HG03066 (cell line): ENCODE data around the gene TRPC6.

Experiments used
- ATAC-seq: cut with Tn5 transposase; IDR thresholded peaks from one replicate; pipeline ENCODE4 v1.9.1; 2021; ENCODE audit warnings: low read depth; ENCODE audit not compliant: unreplicated experiment

Gene TRPC6

DNA sequence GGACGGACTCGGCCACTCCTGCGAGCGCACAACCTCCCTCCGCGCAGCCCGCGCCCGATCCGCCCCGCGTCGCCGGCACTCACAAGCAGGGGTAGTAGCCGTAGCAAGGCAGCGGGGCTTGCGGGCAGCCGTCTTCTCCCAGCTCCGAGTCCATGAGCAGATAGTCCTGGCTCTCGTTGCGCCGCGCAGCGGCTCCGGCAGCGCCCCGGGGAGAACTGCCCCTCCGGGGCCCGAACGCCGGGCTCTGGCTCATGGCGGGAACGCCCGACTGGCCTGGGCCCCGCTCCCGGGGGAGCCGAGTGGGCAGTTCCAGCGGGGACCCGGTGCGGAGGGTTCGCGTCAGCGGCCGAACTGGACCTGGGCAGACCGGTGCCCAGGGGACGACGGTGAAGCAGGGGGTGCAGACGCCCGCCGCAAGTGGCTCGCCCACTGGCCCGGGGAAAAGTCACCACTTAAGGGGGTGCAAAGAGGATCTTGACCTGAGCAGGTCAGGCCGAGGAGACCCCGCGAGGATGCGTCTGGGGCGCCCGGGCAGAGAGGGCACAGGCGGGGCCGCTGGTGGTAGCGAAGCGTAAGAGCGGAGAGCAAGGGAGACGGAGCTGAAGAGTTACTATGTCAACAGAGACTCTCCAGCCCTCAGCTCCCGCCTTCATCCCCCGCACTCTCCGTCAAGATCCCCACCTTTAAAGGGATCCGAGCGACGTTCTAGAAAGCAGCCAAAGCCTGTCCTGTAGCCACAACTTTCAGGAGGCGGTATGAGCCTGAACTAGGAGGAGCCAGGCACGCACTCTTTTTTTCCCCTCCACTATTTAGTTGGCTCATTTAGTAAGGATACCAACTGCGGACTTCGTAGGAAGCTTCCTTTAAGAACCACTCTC, at the start of gene TRPC6:
Gene TRPC6, minus strand, starts transcription at position 757 of the 878 bp plus-strand sequence. Its CDS starts 504 bp downstream, at position 253.
- no peak for ATAC-seq

DNA sequence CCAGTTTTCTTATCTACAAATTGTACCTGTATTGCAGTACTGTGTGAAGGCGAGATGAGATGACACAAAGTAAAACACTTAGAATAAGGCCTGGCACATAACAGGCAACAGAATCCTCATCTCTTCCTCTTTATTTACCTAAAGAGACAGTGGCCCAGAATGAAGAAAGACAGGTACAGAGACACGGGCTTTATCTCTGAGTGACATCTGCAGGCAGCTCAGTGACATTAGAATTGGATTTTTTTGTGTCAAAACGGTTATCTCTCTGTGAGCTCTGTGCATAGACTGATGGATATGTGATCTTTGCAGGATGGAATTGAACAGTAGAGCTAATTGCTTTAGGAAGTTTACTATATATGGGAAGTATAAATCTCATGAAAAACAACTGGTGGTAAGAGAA, 36.2 kb upstream of the TRPC6 start:
- ATAC-seq, result no peak

DNA sequence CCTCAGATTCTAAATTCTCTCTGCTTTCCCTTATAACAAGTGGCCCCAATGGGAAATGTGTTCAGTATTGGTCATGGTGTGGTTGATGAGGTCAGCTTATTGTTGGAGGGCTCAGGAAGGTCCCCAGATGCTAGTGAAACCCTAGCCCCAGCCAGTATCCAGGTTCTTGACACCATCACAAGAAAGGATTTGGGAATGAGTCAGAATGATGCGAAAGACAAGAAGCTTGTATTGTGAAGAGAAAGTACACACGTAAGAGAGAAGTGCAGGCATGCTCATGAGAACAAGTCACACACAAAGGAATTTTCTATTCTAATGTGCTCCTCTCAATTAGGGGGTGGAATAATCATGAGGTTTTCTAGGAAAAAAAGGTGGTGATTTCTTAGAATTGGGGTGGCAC, 34.9 kb upstream of the TRPC6 start:
- no peak for ATAC-seq

DNA sequence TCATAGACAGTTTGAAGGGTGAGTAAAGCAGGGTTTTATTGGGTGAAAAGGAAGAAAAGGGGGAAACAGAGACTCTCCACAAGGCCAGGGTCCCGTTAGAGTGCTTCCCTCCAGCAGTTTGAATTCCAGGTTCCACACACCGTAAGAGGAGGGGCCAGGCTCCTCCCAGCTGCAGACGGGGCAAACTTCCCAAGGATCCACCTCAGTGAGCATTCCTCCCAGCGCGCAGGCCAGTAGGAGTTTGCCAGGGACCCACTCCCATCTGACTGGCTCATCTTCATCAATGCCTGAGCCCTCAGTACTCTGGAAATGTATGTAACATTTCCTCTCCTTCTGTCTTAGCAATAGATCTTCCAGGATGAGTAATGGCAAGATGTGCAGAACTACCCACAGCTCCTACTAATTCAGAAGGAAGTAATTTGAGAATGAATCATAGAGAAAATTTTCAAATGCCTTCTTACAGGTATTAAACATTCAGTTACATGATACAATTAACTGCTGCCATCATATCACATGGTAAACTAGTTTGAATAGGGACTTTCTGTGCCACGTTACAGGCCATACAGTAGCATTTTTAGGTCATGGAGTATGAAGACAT, 34.0 kb upstream of the TRPC6 start:
- ATAC-seq, result no peak

DNA sequence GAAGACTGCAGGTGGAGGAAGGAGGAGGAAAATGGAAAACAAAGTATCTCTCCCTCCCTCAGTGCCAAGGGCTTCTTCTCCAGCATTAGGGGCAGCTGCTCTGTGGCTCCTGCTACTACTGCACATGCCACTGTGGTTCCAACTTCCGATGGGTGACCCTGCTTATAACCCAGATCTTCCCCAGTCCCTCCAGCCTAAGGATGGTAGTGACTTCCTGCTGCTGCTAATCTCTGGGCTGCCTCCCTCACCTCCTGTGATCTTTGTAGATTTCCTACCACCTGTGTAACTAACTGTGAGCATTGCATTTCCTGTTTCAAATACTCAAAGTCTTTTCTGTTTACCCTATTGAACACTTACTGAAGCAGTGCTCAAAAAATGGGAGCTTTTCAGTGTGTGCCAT, 28.7 kb upstream of the TRPC6 start:
- no peak for ATAC-seq

DNA sequence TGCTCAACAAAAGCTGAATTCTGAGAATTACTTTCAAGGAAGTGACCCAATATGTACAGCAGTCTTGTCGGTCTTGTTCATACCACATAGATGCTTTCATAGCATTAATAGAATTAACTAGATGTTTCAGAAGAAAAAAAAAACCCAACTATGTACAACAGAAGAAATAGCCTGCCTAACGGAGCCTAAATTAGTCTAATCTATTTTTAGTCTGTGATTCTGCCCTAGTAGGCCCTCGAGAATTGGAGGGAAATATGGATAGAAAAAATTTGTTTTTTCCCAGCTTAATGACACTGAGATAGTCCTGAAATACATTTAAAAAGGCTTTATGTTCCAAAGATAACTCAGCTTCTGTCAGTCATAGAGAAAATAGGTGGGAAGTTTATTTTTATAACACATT, 17.1 kb upstream of the TRPC6 start:
- ATAC-seq, result no peak

DNA sequence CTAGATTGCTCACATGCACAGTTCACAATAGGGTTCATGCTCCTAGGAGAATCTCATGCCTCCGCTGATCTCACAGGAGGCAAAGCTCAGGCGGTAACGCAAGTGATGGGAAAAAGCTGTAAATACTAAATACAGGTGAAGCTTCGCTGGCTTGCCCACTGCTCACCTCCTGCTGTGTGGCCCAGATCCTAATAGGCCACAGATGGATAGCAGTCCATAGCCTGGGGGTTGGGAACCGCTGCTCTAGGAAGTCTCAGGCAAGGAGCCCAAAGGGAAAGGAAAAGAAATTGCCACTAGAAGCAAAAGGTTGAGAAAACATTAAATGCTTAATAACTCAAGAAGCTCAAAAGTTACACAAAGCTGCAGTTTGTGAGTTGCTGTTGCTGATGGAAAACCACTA, 3.2 kb upstream of the TRPC6 start:
- no peak for ATAC-seq

DNA sequence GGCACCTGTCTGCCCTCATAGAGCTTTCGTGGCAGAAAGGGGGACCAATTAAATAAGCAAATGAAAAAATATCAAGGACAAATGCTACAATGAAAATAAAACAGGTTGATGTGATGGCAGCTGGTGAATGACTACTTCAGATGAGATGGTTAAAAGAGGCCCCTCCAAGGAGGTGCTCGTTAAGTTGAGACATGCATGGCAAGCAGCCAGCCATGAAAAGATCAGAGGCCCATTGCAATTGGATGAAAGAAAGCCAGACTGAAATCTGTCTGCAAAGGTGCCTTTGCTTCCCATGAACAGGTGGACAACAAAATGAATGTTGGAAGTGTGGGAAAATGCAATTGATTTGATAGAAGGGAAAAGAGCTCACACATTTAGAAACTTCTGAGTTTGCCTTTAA, 848 bp upstream of the TRPC6 start:
- ATAC-seq, result no peak

DNA sequence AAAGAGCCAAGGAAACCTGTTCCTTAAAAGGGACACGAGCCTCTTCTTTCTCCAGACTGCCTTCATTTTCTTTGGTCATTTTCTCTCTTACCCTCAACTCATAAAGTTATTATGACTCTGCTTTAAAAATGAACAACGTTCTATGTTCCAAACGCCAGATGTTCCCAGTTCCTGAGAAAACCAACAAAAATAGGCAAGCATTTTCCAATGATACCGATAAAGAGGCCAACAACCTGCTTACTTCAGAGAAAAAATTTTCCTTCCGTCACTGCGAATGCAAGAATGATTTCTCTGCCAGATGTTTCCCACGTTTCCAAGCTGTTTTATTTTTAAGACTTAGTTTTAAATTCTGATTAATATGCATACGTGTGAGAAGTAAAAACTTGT, 315 bp upstream of the TRPC6 start:
- no peak for ATAC-seq

DNA sequence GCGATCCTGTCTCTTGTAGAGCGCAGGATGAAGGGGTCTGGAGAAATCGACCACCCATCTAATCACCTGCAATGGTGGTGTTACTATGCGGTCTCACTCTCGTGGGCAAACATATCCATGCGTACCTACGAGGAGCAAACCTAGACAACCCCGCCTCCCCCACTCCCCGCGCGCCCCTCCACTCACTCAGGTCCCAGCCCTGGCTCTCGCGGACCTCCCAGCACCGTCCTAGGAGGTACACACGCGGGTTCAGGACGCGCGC, 887 bp downstream of the TRPC6 start:
- ATAC-seq, result no peak

DNA sequence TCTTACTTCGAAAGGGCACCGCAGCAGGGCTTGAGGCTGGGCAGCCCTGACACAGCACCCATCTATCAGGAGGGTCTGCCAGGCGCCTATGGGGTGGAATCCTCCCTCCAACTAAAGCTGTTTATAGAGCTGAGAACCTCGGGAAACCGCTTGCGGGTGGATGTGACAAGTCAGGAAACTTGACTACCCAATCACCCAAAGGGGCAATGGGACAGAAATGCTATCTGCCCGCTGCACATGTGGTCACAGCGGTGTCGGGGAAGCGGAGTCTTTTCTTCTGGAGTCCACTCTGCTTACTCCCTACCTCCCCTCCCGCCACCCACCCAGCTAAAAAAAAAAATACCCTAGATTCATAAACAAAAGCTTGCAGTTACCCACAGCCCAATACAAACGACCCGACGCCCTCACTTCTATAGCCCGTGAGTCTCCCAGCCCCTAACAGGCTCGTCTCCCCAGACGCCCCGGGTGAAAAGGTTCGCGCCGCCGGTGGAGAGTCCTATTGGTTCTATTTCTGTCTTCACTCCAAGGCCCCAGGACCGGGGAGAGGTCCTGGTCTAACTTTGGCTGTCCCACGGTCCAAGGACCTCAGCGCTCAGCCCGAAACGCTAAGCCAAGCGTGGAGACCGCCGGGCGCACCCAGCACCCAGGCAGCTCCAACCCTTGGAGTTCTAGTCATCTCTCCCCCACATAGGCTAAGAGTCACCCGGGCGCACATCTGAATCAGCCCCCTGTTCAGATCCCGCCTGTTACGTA, 1.4 kb downstream of the TRPC6 start:
- ATAC-seq, result no peak

DNA sequence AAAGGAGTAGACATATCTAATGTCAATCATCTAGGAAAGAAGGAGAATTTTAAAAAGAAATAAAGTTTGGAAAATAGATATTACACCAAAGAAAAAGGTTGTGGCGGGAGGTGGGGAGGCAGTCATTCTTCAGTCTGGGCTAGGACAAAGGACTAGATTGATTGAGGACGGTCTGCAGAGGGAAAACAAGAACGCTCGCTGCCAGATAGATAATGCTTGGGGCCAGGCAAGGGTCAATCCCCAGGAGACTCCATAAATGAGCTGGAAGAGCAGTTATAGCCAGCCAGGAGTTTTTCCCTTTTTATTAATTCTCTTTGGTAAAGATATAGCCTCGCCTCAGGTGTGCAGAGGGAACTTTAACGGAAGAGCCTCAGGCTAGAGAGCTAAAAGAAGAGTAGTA, 6.3 kb downstream of the TRPC6 start:
- no peak for ATAC-seq

DNA sequence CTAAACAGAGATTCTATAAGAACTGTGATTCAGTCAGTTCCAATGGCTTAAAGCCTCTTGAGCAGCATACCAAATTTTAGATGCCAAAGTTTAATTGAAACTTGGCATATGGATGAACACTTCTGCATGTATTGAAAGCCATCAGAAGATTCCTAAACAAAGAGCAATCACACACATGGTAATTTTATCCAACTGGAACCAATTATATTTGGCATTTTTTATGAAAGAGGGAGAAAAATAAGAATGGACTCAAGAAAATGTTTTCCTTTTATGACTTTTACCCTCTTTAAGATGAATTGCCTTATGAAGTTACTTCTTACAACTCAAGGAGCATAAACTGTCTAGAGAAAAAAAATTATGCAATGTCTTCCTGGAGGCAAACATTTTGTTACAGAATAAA, 7.4 kb downstream of the TRPC6 start:
- no peak for ATAC-seq

DNA sequence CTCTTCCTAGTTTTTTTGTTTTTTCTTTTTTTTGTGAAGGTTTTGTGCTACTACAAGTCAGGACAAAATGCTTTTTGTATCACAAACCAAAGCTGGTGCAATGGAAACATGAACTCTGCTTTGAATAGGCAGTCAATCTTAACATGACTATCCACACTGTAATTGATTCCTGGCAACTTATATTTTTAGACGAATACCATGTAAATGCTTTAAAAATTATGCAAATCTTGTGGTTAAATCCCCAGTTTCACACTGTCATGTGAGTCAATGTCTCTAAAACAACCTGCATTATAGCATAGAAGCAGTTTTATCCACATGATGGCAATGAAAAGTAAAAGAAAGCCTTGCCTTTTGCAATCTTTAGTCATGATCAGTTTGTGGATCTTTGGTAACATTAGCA, 8.9 kb downstream of the TRPC6 start:
- no peak for ATAC-seq

DNA sequence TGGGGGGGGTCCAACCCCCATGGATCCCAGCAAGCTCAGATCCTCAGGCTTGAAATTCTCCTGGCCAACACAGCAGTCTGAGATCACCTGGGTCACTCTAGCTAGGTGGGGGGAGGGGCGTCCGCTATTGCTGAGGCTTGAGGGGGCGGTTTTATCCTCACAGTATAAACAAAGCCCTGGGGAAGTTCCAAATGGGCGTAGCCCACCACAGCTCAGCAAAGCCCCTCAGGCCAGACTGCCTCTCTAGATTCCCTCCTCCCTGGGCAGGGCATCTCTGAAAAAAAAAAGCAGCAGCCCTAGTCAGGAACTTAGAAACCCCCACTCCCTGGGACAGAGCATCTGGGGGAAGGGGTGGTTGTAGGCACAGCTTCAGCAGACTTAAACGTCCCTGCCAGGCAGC, 16.7 kb downstream of the TRPC6 start:
- ATAC-seq, result no peak

DNA sequence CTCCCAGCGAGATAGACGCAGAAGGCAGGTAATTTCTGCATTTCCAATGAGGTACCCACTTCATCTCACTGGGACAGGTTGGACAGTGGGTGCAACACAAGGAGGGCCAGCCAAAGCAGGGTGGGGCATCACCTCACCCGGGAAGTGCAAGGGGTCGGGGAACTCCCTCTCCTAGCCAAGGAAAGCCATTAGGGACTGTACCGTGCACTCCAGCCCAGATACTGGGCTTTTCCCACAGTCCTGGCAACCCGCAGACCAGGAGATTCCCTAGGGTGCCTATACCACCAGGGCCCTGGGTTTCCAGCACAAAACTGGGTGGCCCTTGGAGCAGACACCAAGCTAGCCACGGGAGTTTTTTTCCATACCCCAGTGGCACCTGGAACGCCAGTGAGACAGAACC, 17.2 kb downstream of the TRPC6 start:
- ATAC-seq, result no peak

DNA sequence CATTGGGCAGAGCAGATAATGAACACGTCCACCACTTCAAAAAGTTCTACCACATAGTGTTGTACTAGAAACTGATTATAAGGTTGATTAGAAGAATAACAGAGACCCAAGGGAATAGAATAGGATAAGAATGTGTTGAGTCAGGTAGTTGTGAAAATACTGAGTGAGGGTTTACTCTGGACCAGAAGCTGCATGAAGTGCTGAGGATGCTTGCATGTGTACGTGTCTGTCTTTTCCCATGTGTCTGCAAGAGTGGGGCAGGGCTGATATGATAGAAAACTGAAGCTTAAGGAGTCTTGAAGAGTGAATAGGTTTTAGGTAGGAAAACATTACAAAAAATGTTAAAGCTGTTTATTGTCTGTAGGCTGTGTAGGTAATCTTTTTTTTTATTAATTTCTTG, 20.6 kb downstream of the TRPC6 start:
- ATAC-seq, result no peak

DNA sequence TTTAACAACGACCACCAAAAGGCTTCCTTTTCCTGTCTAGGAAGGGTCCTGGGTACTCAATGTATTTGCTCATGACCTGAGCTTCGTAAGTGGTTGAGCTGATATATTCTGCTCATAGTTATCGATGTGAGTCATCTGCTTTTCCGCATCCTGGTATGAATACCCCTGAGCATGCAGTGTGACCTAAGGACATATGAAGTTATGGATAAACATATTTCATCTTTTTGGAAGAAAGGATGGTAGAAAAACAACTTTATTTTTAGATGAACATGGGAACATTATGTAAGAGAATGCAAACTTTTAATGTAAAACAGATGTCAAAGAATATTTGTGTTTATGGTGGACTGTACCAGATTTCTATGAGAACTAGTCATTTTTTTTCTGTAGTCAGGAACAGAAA, 28.4 kb downstream of the TRPC6 start:
- no peak for ATAC-seq

DNA sequence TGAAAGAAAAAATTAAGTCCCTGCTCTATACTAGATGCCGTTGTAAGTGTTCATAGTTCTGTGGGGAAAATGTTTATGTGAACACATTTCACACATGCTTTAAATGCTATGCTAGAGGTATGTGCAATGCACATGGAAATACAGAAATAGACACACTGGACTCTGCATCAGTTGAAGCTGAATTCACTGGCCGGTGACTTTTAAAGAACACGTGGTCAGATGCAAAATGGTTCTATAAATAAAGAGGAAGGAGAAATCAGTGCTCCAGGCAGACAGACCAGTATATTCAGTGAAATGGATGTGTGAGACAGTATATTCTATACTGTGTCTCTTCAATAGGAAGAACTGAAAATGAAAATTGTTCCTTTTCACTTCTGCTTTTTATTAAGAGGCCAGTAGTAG, 29.9 kb downstream of the TRPC6 start:
- peak; percentile 100 for ATAC-seq

DNA sequence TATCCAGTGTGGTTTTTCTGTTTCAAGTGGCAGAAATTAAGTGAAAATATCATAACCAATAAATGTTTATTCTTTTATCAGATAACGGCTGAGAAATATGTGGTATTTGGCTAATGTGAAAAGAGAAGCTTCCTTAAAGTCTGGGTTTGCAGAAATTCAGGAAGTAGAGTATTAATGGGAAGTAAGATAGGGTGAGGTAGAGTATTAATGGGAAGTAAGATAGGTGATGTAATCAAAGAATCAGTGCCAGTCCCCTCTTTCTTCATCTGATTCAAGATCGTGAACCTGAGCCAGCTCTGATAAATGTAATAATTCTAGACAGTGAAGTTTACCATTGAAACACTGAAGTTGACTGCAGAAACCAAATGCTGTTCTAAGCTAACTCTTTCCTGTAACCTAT, 30.9 kb downstream of the TRPC6 start:
- no peak for ATAC-seq

DNA sequence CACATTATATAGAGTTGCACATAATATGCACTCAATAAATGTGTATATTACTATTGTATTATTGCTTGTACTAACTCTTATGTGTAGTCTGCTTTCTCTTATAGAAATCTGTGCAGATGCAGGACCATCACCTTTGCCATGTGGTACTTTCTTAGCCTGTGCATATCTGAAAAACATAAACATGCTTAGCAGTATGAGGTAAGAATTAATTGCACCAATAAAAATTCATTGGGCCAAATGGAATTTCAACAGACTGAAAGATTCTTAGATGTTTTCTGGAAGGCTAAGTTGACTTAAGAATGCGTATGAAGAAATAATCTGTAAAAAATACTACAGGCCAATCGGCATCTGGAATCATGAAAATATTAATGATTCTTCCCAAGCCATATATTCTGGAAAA, 55.3 kb downstream of the TRPC6 start:
- ATAC-seq, result no peak
